DMS153 (cell line): ENCODE data around the gene LRP1B.

Experiments used
- DNase-seq: peaks from one replicate; lab custom pipeline; 2025; lab: John Stamatoyannopoulos, UW

Gene LRP1B

GRCh38 chr2:141666191-141666590 lies 464.6 kb downstream of the LRP1B start:
- no peak for DNase-seq

- no peak for DNase-seq
Observed at GRCh38 chr2:141660232-141660631, 470.6 kb downstream of the LRP1B start.

GRCh38 chr2:141654311-141654710 lies 476.5 kb downstream of the LRP1B start:
- no peak for DNase-seq

GRCh38 chr2:141653184-141653583 lies 477.6 kb downstream of the LRP1B start:
- DNase-seq: no peak

- no peak for DNase-seq
Observed at GRCh38 chr2:141652308-141652707, 478.5 kb downstream of the LRP1B start.

- DNase-seq: no peak
Observed at GRCh38 chr2:141647353-141647752, 483.5 kb downstream of the LRP1B start.

GRCh38 chr2:141641462-141641861 lies 489.4 kb downstream of the LRP1B start:
- DNase-seq: no peak

- no peak for DNase-seq
Observed at GRCh38 chr2:141639809-141640208, 491.0 kb downstream of the LRP1B start.

GRCh38 chr2:141633132-141633531 lies 497.7 kb downstream of the LRP1B start:
- DNase-seq: no peak

- no peak for DNase-seq
Observed at GRCh38 chr2:141630407-141630930, 500.3 kb downstream of the LRP1B start.

- DNase-seq: no peak
Observed at GRCh38 chr2:141620372-141620771, 510.4 kb downstream of the LRP1B start.

GRCh38 chr2:141618457-141618856 lies 512.4 kb downstream of the LRP1B start:
- DNase-seq: no peak

GRCh38 chr2:141611981-141612380 lies 518.8 kb downstream of the LRP1B start:
- DNase-seq: no peak

- DNase-seq: no peak
Observed at GRCh38 chr2:141611176-141611571, 519.6 kb downstream of the LRP1B start.

- no peak for DNase-seq
Observed at GRCh38 chr2:141610564-141611175, 520.1 kb downstream of the LRP1B start.

- DNase-seq: no peak
Observed at GRCh38 chr2:141605163-141605562, 525.7 kb downstream of the LRP1B start.

- no peak for DNase-seq
Observed at GRCh38 chr2:141601511-141602152, 529.2 kb downstream of the LRP1B start.

- DNase-seq: no peak
Observed at GRCh38 chr2:141599721-141600120, 531.1 kb downstream of the LRP1B start.

GRCh38 chr2:141598982-141599381 lies 531.8 kb downstream of the LRP1B start:
- DNase-seq: no peak

- DNase-seq: no peak
Observed at GRCh38 chr2:141595316-141595920, 535.4 kb downstream of the LRP1B start.

GRCh38 chr2:141591787-141592186 lies 539.0 kb downstream of the LRP1B start:
- DNase-seq: no peak

- no peak for DNase-seq
Observed at GRCh38 chr2:141590620-141591019, 540.2 kb downstream of the LRP1B start.

- no peak for DNase-seq
Observed at GRCh38 chr2:141589314-141589713, 541.5 kb downstream of the LRP1B start.
